Activated CD8-positive, alpha-beta memory T cell treated with anti-CD3 and anti-CD28 coated beads for 1 hour (primary cell): Measurements from ENCODE around the gene POLN.

Experiments used
- DNase-seq, 2 donors: peaks; one replicate each; pipeline ENCODE4 v3.0.0-alpha.2; 2020; ENCODE audit warnings: low read depth in 1 of 2; ENCODE audit errors: extremely low read depth in 1 of 2

The POLN gene

DNA sequence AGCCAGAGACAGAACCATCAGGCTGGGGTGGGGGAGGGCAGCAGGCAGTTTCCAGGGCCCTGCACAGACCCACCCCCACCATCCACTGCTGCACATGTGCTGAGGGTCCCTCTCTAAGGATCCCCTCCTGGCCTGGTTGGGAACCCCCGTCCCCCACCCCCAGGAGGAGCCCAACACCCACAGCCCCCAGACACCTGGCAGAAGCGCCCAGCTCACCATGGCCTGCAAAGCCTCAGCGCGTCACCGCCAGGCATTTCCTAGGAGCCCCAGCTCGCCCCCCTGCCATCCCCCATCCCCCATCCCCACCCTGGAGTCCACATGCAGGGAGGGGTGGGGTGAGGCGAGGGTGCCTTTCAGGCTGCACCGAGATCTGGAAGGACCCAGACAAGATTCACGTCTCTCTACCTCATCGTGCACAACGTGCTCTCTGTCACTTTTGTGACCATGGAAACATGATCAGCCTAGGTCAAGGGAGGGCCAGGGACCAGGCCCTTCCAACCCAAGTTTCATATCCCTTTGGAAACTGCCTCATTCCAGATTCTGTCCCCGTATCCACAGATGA lies 10.7 kb upstream of the POLN start:
- DNase-seq: no peak

DNA sequence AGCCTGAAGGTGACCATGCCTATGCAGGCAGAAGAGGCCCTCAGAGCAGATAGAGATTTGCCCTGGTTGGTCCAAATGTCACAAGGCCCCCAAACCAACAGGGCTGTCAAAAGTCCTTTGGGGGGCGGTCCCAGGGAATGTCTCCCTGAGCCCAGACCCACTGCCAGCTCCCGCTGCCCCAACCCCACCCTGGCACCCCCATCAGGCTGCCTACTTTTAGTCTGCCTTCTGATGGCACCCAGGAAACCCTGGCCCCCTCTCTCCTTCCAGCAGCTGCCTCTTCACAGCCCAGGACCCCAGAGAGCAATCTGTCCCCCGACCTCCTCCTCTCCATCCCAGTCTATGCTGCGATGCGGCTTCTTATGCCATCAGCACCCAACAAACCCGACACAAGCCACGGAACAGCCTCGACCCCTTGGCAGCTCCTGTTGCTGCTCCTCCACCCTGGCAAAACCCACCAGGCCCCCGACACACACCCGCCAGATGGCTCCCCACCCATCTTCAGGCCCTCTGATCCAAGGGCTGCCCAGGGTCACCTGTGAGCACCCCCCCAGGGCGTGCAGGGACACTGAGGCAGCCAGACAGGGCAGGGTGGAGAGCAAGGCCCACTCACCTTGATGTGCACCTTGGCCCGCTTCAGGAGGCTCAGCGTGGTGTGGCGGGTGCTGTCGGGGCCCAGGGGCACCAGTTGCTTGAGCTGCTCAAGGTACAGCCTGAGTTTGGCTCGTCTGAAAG lies 10.0 kb upstream of the POLN start:
- DNase-seq: no peak

DNA sequence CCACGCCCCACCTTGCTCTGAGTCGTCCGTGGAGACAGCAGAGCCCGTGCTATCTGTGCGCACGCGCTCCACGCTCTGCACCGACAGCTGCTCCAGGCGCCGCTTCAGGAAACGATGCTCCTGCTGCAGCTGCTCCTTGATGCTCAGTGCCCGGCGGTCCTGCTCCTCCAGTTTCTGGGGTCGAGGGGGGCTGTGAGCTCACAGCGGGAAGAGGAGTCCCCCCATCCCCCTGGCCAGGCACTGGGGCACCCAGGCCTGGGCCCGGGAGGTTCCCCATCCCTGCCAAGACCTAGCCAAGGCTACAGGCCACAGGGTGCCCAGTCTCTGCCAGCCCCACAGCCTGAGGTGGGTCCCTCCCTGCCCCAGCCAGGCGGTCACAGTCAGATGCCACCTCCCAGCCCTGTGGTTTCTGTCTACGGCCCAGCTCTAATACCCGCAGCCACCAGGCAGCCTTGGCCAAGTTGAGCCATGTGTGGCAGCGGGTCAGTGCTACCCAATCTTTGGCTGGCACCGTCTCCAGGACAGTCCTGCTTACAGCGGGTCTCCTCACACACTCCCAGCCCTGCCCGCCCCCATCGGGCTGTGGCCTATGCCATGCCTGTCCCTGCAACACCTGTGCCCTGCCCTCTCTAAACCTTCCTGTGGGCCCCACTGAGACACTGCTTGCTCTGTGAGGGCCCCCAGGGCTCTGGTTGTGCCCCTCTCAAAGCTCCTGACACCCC lies 9.3 kb upstream of the POLN start:
- DNase-seq: no peak

DNA sequence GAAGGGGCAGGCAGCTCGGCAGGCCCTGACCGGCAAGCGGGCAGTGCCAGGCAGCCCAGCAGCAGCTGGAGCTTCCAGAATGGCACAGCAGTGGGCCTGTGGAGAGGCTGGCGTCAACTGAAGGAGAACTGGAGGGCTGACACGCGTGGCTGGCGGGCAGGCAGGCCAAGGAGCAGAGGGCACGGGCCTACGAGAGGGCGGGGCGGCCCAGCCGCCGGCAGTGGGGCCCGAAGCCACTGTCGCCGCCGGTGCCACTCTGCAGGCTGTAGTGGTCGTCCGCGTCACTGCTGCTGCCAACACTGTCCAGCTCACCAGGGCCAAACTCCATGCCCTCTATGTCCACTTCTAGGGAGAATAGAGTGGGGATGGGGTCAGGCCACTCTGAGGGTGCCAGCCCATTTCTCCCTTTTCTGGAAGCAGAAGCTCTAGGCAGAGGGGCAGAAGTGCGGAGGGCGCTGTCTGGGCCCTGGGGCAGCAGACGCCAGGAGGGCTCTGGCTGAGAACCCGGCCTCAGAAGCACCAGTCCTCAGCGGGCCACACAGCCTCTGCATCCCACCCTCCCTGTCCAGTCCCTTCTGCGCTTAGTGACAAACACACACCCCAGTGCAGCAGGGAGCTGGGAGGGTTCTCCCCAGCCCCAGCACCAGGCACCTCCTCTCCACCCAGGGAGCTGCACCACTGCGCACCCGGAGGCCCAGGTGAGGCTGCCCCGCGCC lies 8.6 kb upstream of the POLN start:
- DNase-seq: no peak

DNA sequence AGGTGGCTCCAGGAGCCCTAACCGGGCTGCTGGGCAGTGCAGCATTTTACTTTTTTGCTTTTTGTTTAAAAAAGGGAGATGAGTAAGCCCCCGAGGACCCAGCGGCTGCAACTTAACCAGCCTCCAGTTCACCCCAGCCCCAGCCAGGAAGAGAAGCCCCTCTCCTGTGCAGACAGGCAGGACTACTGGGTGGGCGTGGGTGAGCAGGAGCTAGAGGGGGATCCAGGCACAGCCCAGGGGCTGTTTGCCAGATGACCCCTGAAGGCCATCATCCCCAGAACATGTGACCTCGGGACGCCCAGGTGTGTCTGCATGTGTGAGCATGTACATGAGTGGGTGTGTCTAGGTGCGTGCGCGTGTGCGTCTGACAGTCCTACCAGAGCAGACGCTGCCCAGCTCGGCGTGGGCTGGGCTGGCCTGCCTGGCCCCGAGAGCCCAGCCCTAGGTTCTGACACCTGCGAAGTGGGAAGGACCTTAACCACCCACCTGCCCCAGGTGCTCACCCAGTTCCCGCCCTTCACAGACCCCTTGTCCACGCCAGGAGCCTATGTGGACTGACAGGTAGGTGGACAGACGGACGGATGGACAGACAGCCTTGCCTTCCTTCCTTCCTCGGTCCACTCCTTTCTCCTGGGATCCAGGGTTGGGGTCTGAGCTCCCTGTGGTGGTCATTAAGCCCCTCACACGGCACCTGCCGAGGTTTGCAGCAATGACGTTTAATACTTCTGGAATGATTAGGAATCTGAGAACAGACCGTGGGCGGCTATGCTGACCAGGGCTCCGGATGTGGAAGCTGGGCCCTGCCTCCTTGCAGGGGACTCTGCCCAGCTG lies 7.8 kb upstream of the POLN start:
- DNase-seq: no peak

DNA sequence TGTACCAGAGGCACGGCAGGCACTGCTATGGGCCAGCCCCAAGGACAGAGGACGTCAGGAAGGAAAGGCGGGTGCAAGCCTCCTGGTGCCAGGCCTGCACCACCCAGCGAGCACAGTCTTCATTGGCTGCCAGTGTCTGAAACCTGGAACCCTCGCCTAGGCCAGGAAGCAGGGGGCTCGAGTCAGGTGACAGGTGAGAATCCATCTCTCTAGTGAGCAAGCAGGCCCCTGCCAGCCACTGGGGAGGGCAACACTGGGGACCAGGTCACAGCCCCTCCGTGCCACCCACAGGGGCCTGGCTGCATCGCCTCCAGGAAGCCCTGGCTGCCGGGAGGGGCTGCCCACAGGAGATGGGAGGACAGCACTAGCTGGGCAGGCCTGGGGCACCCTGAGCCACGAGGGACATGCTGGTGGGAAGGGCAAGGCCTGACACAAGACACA lies 6.9 kb upstream of the POLN start:
- DNase-seq: no peak

GRCh38 chr4:2248044-2248780 lies 6.3 kb upstream of the POLN start:
- DNase-seq: no peak

DNA sequence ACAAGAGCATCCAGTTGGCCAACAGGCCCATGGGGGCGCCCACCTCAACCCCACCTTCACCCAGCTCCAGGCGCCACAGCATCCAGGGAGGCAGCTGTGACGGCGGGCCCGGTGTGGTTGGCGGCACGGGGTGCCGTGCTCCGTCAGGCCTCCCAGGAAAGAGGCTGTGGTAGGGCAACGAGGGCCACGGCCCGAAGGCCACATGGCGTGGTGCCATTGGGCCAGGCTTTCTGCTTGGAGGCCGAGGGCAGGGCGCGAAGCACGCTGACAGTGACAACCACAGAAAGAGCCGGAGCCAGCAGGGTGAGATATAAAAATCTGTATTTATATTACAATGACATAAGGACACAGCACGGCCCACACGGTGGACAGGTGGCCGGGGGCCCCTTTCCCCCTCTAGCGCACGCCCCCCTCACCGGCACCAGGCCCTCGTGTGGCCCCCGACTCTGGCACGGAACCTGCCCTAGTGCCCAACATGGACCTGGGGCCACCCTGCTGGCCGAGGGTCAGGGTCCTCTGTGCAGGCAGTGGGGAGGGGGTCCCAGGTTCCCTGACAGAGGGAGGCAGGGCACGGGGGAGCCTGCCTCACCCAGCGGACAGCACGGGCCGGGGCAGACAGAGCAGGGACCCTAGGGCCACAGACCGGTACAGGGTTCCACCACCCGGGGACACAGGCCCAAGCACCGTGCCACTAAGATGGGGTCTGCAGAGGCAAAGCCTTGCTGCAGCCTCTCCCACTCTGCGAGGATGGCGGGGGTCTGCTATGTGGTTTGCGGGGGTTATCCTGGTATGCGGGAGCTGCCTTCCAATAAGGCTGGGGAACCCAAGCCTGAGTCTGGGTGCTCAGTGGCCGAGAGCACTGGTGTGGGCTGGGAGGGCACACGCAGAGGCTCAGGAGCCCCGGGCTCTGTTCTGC lies 5.5 kb upstream of the POLN start:
- no peak for DNase-seq

GRCh38 chr4:2246384-2247127 lies 4.6 kb upstream of the POLN start:
- DNase-seq: no peak

DNA sequence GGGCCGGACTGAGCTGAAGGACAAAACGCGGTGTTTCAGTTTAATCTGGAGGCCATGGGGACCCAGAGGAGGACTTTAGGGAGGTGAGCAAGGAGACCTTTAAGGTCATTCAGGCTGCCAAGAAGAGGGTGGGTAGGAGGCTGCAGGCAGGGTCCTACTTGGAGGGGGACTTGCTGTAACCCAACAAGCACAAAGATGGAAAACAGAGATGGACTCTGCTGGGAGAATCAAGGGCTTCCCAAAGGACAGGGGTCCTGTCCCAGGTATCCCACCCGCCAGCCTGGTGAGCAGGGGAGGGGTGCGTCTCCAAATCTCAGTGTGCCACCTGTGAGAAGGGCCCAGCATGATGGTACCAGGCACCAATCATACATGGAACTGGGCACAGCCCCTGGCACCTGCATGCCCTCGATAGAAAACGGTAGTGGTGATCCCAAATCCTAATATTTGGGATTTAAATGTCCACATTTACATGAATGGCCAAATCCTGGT lies 3.9 kb upstream of the POLN start:
- no peak for DNase-seq

GRCh38 chr4:2245057-2245786 lies 3.3 kb upstream of the POLN start:
- DNase-seq: no peak

GRCh38 chr4:2243681-2244380 lies 1.9 kb upstream of the POLN start:
- no peak for DNase-seq

DNA sequence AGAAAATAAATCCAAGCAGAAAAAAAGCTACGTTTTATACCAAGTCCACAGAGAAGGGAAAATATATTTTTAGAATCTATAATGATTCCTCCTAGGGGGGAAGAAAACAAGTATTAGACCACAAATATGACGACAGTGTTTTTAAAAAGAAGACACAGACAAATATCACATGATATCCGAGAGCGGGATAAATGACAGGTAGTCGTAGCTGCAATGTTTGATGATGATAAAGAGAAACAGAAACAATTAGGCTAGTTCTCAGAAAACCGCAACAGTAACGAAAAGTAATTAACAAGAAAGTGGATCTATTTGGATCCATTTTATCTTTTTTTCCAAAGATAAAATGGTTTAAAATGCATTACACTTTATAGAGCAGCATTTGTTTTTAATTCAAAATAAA lies 918 bp downstream of the POLN start:
- no peak for DNase-seq

GRCh38 chr4:2236944-2237666 lies 4.8 kb downstream of the POLN start:
- no peak for DNase-seq

DNA sequence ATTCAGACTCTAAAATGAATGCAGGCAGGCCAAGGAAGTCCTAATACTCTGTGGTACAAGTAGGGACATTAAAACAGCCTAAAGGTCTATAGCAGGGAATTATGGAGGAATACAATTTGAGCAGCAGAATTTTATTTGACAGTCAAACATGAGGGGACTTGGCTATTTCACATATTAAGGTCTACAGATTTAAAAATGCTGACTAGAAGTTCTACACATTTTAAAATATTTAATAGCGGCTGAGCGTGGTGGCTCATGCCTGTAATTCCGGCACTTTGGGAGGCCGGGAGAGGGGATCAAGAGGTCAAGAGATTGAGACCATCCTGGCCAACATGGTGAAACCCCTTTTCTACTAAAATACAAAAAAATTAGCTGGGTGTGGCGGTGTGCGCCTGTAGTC lies 10.8 kb downstream of the POLN start:
- no peak for DNase-seq

GRCh38 chr4:2226261-2226660 lies 15.7 kb downstream of the POLN start:
- DNase-seq: no peak
